ENCODE data around the gene NAP1L5. TPM values are rescaled to one million over a fixed set of nuclear protein-coding genes. Genes with fewer than 3 reads are reported as not detected.

NAP1L5 gene
- total RNA-seq, 4 donors from 2014 or later: 1.2 to 2.0 (median 1.7) TPM

DNA sequence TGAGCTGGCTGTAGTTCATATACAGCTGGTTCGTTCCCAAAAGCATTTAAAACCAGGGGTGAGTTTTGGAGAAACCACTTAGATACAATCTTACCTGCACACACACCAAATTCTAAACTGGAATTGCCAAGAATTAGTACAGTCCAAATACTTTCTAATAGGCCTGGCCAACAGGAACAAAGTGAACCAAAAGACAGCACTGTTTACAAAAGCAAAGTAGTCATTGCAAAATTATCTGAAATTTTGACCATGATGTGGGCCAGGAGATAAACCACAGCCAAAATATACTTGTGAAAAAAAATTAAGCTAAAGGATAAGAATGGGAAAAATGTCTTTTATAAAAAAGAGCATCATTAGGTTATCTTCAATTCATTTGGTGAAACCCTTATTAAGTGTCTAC, 37.9 kb upstream of the NAP1L5 start:
- 62 to 70% methylated on average over 1 of the region's 1 CpG for WGBS, 2 donors
- intact Hi-C loops (cut with DNase I; ENCODE audit: low total_unique reads): no loop called here
- DNase-seq (ENCODE audit: low spot score in 2 of 2): no peak
- H3K4me3 ChIP-seq (ENCODE audit: low read depth, poor library complexity, severe bottlenecking): no peak overlapping the region
- no peak for TF ChIP-seq POLR2A (IDR thresholded peaks at IDR 0.05)
- TF ChIP-seq, protein P1, sequence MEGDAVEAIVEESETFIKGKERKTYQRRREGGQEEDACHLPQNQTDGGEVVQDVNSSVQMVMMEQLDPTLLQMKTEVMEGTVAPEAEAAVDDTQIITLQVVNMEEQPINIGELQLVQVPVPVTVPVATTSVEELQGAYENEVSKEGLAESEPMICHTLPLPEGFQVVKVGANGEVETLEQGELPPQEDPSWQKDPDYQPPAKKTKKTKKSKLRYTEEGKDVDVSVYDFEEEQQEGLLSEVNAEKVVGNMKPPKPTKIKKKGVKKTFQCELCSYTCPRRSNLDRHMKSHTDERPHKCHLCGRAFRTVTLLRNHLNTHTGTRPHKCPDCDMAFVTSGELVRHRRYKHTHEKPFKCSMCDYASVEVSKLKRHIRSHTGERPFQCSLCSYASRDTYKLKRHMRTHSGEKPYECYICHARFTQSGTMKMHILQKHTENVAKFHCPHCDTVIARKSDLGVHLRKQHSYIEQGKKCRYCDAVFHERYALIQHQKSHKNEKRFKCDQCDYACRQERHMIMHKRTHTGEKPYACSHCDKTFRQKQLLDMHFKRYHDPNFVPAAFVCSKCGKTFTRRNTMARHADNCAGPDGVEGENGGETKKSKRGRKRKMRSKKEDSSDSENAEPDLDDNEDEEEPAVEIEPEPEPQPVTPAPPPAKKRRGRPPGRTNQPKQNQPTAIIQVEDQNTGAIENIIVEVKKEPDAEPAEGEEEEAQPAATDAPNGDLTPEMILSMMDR (IDR thresholded peaks at IDR 0.05): no peak

DNA sequence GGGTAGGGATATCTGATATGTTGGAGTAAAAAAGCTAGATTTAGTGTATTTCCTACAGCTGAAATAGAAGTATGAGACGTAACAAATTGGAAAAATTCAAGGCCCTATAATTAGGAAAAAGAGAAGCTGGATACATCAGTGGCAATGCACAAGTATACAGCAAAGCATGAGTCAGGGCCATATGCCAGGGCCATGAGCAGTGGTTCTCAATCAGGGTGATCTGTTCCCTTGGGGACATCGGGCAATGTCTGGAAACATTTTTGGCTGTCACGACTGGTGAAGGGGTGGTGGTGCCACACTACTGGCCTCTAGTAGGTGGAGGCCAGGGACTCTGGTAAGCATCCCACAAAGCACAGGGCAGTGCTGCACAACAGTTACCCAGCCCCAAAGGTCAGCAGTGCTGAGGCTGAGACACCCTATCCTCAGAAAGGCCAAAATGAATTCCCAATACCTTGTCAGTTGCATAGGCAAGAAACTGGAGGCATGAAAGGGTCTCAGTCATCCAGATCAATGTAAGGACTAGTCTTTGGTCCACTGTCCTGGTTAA, 36.8 kb upstream of the NAP1L5 start:
- 76 to 92% methylated on average over 3 of the region's 3 CpGs for WGBS, 2 donors
- TF ChIP-seq, protein P1 (IDR thresholded peaks at IDR 0.05): no peak
- TF ChIP-seq POLR2A (IDR thresholded peaks at IDR 0.05): no peak
- intact Hi-C loops (cut with DNase I; ENCODE audit: low total_unique reads): no loop called here
- no peak overlapping the region for H3K4me3 ChIP-seq (ENCODE audit: low read depth, poor library complexity, severe bottlenecking)
- DNase-seq (ENCODE audit: low spot score in 2 of 2): no peak

DNA sequence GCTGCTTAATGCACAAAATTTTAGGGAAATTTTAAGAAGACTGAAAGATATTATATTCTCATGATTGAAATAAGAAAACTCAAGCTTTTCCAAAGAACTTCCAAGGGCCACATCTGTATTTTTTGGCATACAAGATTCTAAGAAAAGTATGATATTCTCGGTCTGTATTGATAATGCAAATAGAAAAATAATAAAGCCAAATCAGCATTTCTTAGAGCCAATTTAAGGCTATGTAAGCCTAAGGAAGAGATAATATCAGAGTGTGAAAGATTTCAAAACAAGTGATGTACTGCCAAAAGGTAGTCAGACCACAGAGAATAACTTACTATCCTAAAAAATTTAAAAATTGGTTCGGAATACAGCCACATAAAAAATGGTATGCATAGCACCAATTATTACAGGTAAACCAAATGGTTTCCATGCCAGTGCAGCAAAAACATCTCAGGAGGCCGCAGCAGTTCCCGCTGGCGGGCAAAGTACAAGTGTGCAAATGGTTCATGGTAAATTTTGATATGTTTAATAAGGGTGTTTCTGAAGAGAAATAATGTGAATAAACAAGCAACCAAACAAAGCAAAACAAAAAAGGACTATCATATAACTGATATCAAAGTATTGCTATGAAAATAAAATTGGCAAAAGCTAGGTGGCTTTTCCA, 35.2 kb upstream of the NAP1L5 start:
- H3K4me3 ChIP-seq (ENCODE audit: low read depth, poor library complexity, severe bottlenecking): no peak overlapping the region
- intact Hi-C loops (cut with DNase I; ENCODE audit: low total_unique reads): no loop called here
- TF ChIP-seq POLR2A (IDR thresholded peaks at IDR 0.05): no peak
- TF ChIP-seq, protein P1 (IDR thresholded peaks at IDR 0.05): no peak
- DNase-seq (ENCODE audit: low spot score in 2 of 2): no peak
- WGBS, 2 donors: 88 to 91% methylated on average over 5 of the region's 5 CpGs

DNA sequence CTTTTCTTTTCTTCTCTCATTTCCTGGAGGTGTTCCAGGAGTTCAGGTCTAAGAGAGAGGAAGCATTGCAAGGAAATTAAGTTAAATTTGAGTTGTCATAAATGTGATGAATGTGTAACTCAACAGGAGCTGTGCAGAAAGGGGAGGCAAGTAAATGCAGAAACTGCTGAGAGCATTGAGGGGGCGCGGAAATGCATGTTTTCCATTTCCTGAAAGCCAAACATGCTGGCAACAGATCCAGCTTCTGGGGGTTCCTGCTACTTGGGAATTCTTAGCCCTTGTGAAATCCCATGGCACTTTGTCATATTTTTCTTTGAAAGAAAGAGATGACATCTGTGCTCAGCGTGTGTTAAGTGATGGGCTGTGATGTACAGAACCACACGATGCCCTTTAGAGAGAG, 33.8 kb upstream of the NAP1L5 start:
- no peak overlapping the region for H3K4me3 ChIP-seq (ENCODE audit: low read depth, poor library complexity, severe bottlenecking)
- WGBS, 2 donors: 79 to 80% methylated on average over 4 of the region's 4 CpGs
- DNase-seq (ENCODE audit: low spot score in 2 of 2): no peak
- TF ChIP-seq, protein P1 (IDR thresholded peaks at IDR 0.05): no peak
- no peak for TF ChIP-seq POLR2A (IDR thresholded peaks at IDR 0.05)
- intact Hi-C loops (cut with DNase I; ENCODE audit: low total_unique reads): no loop called here

DNA sequence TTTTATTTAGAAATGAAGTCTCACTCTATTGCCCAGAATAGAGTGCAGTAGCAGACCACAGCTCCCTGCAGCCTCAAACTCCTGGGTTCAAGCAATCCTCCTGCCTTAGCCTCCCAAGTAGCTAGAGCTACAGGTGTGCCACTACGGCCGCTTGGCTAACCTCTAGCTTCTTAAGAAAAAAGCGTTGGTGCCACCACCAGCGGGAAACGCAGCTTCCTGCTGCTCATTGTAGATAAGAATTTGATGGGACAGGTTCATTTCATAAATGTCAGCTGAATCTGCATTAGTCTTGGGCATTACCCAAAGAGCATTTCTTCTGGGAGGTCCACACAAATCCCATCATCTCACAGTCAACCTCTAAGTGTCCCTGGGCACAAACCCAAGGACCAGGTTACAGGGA, 33.2 kb upstream of the NAP1L5 start:
- 93 to 96% methylated on average over 5 of the region's 5 CpGs for WGBS, 2 donors

More for the DNA sequence above, 33.2 kb upstream of the NAP1L5 start:
- no peak for DNase-seq (ENCODE audit: low spot score in 2 of 2)
- H3K4me3 ChIP-seq (ENCODE audit: low read depth, poor library complexity, severe bottlenecking): no peak overlapping the region
- intact Hi-C loops (cut with DNase I; ENCODE audit: low total_unique reads): no loop called here
- TF ChIP-seq, protein P1 (IDR thresholded peaks at IDR 0.05): no peak
- TF ChIP-seq POLR2A (IDR thresholded peaks at IDR 0.05): no peak

Measured in lower leg skin (tissue), 4 donors.